ENCODE results near the gene IDH1.
"Not testable (repeated sequence)": the region's sequence is repeated elsewhere in the genome, so short reads cannot be mapped to it uniquely, and the experiment has no call there.

IDH1 gene

GRCh38 chr2:208254871-208255556, at the start of gene IDH1:
Gene IDH1, minus strand, starts transcription at chr2:208255071. Its CDS starts 3,520 bp downstream, at chr2:208251551.
- peak; percentile 94 to 98 for DNase-seq

GRCh38 chr2:208304157-208304556, 49.3 kb upstream of the IDH1 start:
- DNase-seq, result no peak

- no peak for DNase-seq
Observed at GRCh38 chr2:208300847-208301618, 46.2 kb upstream of the IDH1 start.

GRCh38 chr2:208297961-208298360, 43.1 kb upstream of the IDH1 start:
- no peak for DNase-seq

GRCh38 chr2:208296610-208297009, 41.7 kb upstream of the IDH1 start:
- no peak for DNase-seq

GRCh38 chr2:208295834-208296233, 41.0 kb upstream of the IDH1 start:
- no peak for DNase-seq

GRCh38 chr2:208294482-208295024, 39.7 kb upstream of the IDH1 start:
- no peak for DNase-seq

GRCh38 chr2:208285853-208286252, 31.0 kb upstream of the IDH1 start:
- DNase-seq, result no peak

GRCh38 chr2:208280933-208281332, 26.1 kb upstream of the IDH1 start:
- DNase-seq, result no peak

GRCh38 chr2:208280234-208280633, 25.4 kb upstream of the IDH1 start:
- no peak for DNase-seq

- DNase-seq, result no peak
Observed at GRCh38 chr2:208279236-208279635, 24.4 kb upstream of the IDH1 start.

GRCh38 chr2:208278549-208278948, 23.7 kb upstream of the IDH1 start:
- no peak for DNase-seq

GRCh38 chr2:208274748-208275147, 19.9 kb upstream of the IDH1 start:
- DNase-seq, result no peak

GRCh38 chr2:208269091-208269490, 14.2 kb upstream of the IDH1 start:
- DNase-seq, result no peak

GRCh38 chr2:208268156-208268952, 13.5 kb upstream of the IDH1 start:
- DNase-seq, result no peak

GRCh38 chr2:208267526-208267925, 12.7 kb upstream of the IDH1 start:
- DNase-seq, result not testable (repeated sequence)

GRCh38 chr2:208266936-208267335, 12.1 kb upstream of the IDH1 start:
- no peak for DNase-seq

GRCh38 chr2:208266553-208266893, 11.7 kb upstream of the IDH1 start:
- no peak for DNase-seq

GRCh38 chr2:208265801-208266552, 11.1 kb upstream of the IDH1 start, which contains the start of gene PIKFYVE:
Gene PIKFYVE, plus strand, starts transcription at chr2:208266255. Its CDS starts 5,265 bp downstream, at chr2:208271520.
- peak; percentile 97 for DNase-seq

- peak; percentile 39 to 79 for DNase-seq
Observed at GRCh38 chr2:208265371-208265800, 10.5 kb upstream of the IDH1 start.

- DNase-seq, result not testable (repeated sequence)
Observed at GRCh38 chr2:208256849-208257813, 2.3 kb upstream of the IDH1 start.
